HG03108 (cell line): ENCODE data around the gene COL8A2.

ENCODE experiments used
- ATAC-seq: cut with Tn5 transposase; IDR thresholded peaks from one replicate; pipeline ENCODE4 v1.9.1; 2021; ENCODE audit warnings: moderate library complexity; ENCODE audit not compliant: unreplicated experiment

COL8A2 gene

GRCh38 chr1:36115200-36115669 is 9.8 kb downstream of the COL8A2 start:
- ATAC-seq: no peak

DNA sequence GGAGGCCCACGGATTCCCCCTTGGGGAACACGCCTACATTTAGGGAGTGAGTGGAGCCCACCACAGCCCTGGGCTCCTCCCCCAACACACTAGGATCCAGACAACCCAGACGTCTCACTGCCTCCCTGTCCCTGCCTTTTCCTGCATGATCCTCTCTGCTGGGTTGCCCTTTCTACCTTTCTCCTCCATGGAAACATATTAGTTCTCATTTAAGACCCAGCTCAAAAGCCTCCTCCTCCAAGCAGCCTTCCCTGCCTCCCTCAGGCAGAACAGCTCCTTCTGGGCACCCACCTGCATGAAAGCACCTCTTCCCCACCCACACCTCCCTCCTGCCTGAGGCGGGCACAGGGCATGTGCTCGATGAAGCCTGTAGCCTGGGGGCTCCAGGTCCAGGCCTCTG is 10.7 kb downstream of the COL8A2 start:
- ATAC-seq: no peak

DNA sequence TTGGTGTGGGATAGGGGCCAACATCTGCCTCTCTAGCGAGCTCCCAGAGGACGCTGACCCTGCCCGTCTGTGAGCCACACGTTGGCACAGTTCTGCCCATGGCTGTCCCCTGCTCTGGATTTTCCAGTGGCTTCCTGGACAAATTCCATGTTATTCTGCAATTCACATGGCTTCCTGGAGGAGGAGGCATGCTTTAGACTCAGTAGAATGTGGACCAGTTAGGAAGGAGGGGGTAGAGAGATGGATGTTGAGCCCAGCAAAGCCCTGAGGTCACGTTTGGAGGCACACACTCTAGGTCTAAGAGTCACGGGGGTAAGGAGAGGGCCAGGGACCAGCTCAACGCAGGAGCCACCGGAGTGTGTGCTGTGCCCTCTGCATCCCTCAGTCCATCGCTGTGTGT is 12.2 kb downstream of the COL8A2 start:
- no peak for ATAC-seq

- ATAC-seq: no peak
Measured at GRCh38 chr1:36111151-36111550, 13.9 kb downstream of the COL8A2 start.

DNA sequence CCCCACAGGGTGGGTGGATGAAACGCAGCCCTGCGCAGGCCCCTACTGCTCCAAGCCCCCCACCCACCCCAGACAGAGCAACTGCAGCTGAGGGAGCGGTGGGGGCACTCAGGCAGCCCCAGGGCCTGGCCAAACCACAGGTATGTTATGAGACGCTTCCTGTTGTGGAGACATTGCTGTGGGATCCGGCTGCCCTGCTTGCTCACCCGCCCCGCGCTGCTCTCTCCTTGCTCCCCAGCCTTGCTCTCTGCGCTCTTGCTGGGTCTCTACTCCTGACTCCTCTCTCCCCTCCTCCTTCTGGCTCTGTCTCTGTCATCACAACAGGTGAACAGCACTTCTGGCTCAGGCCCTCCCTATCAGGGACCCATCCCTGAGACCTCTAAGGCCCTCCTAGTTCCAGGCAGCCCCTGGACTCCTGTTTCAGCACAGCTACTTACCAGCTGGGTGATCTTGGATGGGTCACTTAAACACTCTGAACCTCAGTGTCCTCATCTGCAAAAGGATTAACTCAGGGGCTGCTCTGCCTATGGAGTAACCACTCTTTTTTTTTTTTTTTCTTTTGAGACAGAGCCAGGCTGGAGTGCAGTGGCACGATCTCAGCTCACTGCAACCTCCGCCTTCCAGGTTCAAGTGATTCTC is 15.9 kb downstream of the COL8A2 start:
- ATAC-seq: no peak

DNA sequence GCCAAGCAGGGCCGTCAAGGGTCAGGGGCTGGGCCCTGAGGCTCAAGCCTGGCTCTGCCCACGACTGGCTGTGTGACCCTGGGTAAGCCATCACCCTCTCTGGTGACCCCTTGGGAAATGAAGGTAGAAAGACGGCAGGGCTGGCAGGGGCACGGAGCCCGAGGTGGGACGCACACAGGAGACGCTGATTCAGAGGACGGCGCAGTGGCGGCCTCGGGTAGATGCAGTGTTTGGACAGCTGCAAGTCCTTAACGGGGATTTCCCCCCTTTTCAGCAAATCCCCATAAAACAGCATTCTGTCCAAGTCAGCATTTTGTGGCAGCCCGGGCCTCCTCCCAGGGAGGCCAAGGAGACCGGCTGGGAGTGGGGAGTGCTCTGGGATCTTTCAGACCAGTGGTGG is 16.7 kb downstream of the COL8A2 start:
- no peak for ATAC-seq

DNA sequence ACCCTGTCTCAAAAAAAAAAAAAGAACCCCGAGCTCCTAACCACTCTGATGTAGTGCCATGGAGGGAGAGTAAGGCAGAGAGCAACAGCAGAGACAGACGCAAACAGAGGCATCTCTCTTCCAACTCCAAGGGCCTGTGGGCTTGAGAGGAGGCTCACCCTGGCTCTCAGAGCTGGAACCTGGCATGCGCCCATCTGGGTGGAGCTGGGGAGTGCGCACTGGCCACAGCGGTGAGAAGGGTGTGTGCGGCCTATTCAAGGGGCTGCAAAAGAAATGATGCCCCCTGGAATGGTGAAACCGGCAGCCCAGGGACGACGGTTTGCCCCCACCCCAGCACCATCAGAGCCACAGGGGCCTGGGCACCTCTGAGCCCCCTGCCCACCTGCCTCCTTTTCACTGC is 17.6 kb downstream of the COL8A2 start:
- no peak for ATAC-seq

- no peak for ATAC-seq
Measured at GRCh38 chr1:36106269-36106668, 18.8 kb downstream of the COL8A2 start.

GRCh38 chr1:36101546-36101945 is 23.5 kb downstream of the COL8A2 start:
- ATAC-seq: no peak

DNA sequence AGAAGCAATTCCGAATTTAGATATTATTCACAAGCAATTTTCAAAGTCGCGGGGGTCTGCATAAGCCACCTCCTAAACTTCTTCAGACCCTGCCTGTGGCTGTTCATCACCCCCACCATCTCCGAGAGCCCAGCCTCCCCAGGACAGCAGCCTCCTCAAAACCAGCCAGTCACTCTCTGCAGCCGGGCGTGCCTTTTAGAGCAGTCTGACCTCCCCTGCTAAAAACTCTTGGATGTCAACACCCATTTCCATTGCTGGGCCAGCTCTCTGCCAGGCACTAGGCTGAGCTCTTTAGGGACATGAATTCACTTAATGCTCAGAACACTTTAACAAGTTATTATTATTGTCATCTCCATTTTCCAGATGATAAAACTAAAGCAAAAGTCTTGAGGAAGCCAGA is 24.6 kb downstream of the COL8A2 start:
- no peak for ATAC-seq

DNA sequence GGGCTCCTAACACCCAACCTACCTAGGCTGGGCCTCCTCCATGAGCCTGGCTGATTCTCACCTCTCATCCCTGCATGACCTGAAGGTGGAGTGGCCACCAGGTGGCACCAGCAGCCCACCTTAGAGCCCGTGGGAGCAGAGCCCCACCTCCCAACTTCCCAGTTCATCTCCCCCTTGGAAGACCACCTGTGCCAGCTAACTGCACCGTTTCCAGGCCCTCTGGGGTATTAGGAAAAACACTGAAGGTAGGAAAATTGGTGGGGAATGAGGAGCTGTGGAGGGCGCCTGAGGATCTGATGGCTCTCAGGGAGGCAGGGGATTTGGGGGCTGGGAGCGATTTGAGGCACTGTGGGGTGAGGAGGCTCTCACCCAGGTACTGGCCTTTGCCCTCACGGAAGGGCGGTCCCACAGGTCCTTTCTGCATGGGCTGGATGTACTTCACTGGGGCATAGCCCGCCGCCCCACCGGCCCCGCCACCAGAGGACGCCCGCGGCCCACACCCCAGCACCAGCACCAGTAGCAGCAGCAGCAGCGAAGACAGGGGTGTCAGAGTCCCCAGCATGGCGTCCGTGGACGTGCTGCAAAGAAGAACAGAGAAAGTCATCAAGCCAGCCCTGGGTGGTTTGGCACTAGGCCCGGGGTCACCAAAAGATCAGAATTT is 25.2 kb downstream of the COL8A2 start:
- ATAC-seq: no peak

GRCh38 chr1:36098650-36099365 is 26.2 kb downstream of the COL8A2 start:
- no peak for ATAC-seq

- ATAC-seq: no peak
Measured at GRCh38 chr1:36097693-36098585, 27.1 kb downstream of the COL8A2 start.

- no peak for ATAC-seq
Measured at GRCh38 chr1:36096500-36097432, 28.3 kb downstream of the COL8A2 start.

DNA sequence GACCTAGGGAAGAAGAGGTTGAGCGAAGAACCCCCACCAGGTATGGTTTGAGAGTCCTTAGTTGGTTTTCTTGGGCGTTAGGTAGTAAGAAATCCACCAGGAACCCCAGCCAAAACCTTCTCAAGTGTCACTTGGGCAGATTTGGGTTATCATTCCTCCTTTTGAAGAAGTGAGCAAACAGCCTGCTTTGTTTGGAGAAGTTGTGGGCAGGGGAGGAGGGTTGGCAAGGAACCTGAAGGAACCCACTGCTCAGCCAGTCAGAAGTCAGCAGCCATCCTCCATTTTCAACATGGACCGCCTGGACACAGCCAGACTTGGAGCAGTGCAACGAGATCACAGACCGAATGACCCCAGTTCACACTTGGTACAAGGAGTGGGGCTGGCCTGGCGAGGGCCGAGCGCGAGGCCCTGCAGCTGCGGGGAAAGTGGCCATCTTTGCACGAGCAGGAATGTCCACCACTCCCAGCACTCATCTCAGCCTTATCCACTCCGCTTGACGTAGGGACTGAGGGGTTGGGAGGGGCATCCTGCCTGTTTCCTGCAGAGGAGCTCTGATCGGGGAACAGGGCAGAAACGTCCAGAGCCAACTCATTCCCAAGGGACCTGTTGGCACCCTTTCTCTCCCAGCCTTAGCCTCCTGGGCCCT is 29.1 kb downstream of the COL8A2 start:
- ATAC-seq: no peak

- no peak for ATAC-seq
Measured at GRCh38 chr1:36094621-36095061, 30.4 kb downstream of the COL8A2 start.

DNA sequence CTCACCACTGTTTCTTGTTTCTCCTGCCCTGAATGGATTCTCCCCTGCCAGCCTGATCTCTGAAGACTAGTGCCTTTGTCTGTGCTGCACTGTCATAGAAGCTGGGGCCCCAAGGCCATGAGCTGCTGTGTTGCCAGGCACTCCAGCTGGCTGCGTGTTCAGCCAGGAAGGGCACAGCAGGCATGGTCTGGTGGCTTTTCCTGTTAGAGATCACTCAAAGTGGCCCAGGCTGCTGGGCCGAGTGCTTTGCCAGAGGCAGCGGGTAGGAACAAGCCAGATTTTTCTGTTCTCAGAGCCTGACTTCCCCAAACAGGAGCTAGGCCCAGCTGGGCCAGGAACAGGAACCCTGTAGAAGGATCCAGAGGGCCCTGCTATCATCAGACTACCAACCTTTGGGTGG is 31.1 kb downstream of the COL8A2 start:
- ATAC-seq: no peak

DNA sequence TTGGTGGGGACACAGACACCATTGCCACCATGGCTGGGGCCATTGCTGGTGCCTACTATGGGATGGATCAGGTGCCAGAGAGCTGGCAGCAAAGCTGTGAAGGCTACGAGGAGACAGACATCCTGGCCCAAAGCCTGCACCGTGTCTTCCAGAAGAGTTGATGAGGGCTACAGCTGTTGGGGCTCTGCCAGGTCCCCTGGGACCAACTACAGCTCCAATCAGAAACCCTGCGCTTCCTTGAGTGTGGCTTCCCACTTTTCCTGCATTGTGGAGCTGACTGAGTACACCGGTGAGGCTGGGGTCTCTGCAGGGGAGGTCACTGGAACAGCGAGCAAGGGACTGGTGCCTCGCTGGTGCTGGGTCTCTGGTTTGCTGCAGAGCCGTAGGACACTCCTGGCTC is 31.8 kb downstream of the COL8A2 start:
- no peak for ATAC-seq

GRCh38 chr1:36092798-36093185 is 32.2 kb downstream of the COL8A2 start:
- ATAC-seq: no peak
